Skeletal muscle tissue (tissue), 5 donors: ENCODE results near the gene NPIPB13. TPM values are rescaled to one million over a fixed set of nuclear protein-coding genes. Genes with fewer than 3 reads are reported as not detected.
"Not testable (repeated sequence)": the region's sequence is repeated elsewhere in the genome, so short reads cannot be mapped to it uniquely, and the experiment has no call there.

Experiments used
- H3K27ac ChIP-seq: one replicate; pipeline ENCODE4 v1.7.0; 2013; ENCODE audit warnings: mild to moderate bottlenecking, low read depth, low read length, inconsistent platforms
- H3K27me3 ChIP-seq, 3 donors: one replicate each; pipeline ENCODE4 v1.7.0; 2013; ENCODE audit warnings: low read length in 3 of 3; ENCODE audit not compliant: control insufficient read depth in 3 of 3, insufficient read depth in 3 of 3
- H3K36me3 ChIP-seq, 3 donors: one replicate each; pipeline ENCODE4 v1.7.0; 2013; ENCODE audit warnings: low read length in 3 of 3; ENCODE audit not compliant: control insufficient read depth in 3 of 3, insufficient read depth in 3 of 3
- H3K4me1 ChIP-seq, 3 donors: one replicate each; pipeline ENCODE4 v1.7.0; 2013; ENCODE audit warnings: low read length in 3 of 3, mild to moderate bottlenecking in 3 of 3; ENCODE audit not compliant: control insufficient read depth in 3 of 3, insufficient read depth in 3 of 3
- H3K4me3 ChIP-seq, 3 donors: one replicate each; pipeline ENCODE4 v1.7.0; 2013; ENCODE audit warnings: low read length in 3 of 3
- H3K9ac ChIP-seq, 3 donors: one replicate each; pipeline ENCODE4 v1.7.0; 2013; ENCODE audit warnings: low read length in 3 of 3, mild to moderate bottlenecking in 3 of 3, moderate library complexity in 2 of 3, low read depth in 1 of 3
- H3K9me3 ChIP-seq, 3 donors: one replicate each; pipeline ENCODE4 v1.7.0; 2013; ENCODE audit warnings: low read length in 3 of 3; ENCODE audit not compliant: control insufficient read depth in 3 of 3
- small RNA-seq: library from RNA; depleted of rRNA; stranded (forward); fragments of <200 nt; gene quantifications from one replicate; pipeline ENCODE3, GENCODE V24; 2014
- total RNA-seq: library from RNA; depleted of rRNA; stranded (reverse); fragments of >200 nt; gene quantifications from one replicate; pipeline ENCODE4 v1.2.3, GENCODE V29; 2014
- donor health status: Osteomylitis.

The NPIPB13 gene
- total RNA-seq, 1 donor from 2014 or later, result 3.7 TPM

DNA sequence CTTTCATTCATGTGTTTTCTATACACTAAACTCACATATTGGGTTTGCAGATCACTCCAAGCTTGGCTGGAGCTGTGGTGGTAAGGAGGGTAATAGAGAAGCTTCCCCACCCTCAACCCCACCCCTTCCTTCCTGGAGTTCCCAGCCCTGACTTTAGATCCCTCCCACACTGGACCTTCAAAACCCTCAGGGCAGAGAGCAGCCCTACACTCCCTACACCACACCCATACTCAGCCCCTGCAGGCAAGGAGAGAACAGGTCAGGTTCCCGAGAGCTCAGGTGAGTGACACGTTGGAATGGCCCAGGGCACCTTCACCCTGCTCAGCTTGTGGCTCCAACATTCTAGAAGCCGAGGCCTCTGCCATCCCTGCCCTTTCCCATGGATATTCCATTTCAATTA, 49.2 kb downstream of the NPIPB13 start, which contains the start of gene SULT1A3:
SULT1A3 (plus strand) TSS at position 207 of the 400 bp plus-strand sequence. CDS start 1,474 bp downstream, outside the sequence.
- not testable (repeated sequence) for H3K27ac ChIP-seq, H3K9me3 ChIP-seq, H3K36me3 ChIP-seq, H3K4me1 ChIP-seq, H3K9ac ChIP-seq, H3K27me3 ChIP-seq, H3K4me3 ChIP-seq

Small RNA genes lying within 50 kb of the gene (small RNA-seq; reads per million reads assigned to genes)
- not detected for gene AC106782.4

Other genes starting within 250 kb of the NPIPB13 start
- 0.52 TPM for gene DOC2A, start 237.5 kb downstream of the NPIPB13 start, total RNA-seq
- gene C16orf92, start 225.3 kb downstream of the NPIPB13 start, total RNA-seq, result not detected
- 0.52 TPM for gene TLCD3B, start 217.2 kb downstream of the NPIPB13 start, total RNA-seq
- gene ALDOA, start 182.7 kb downstream of the NPIPB13 start, total RNA-seq, result 1,497 TPM
- gene PPP4C, start 172.5 kb downstream of the NPIPB13 start, total RNA-seq, result 72.0 TPM
- gene TBX6, start 156.6 kb downstream of the NPIPB13 start, total RNA-seq, result not detected
- gene YPEL3, start 152.3 kb downstream of the NPIPB13 start, total RNA-seq, result 14.1 TPM
- gene GDPD3, start 134.9 kb downstream of the NPIPB13 start, total RNA-seq, result 0.52 TPM
- 14.6 TPM for gene MAPK3, start 125.3 kb downstream of the NPIPB13 start, total RNA-seq
- gene CORO1A, start 64.9 kb downstream of the NPIPB13 start, total RNA-seq, result 8.4 TPM
- gene BOLA2B, start 54.8 kb downstream of the NPIPB13 start, total RNA-seq, result 23.5 TPM
- gene SLX1A, start 54.6 kb downstream of the NPIPB13 start, total RNA-seq, result 11.0 TPM
- gene SULT1A3, start 49.2 kb downstream of the NPIPB13 start, total RNA-seq, result 1.6 TPM
- 24.5 TPM for gene CD2BP2, start 106.8 kb upstream of the NPIPB13 start, total RNA-seq
- 24.5 TPM for gene TBC1D10B, start 122.0 kb upstream of the NPIPB13 start, total RNA-seq
- 12,119 TPM for gene MYL11, start 126.3 kb upstream of the NPIPB13 start, total RNA-seq
- 0.52 TPM for gene SEPTIN1, start 134.1 kb upstream of the NPIPB13 start, total RNA-seq
- 6.3 TPM for gene ZNF48, start 146.9 kb upstream of the NPIPB13 start, total RNA-seq
- 5.2 TPM for gene ZNF771, start 159.1 kb upstream of the NPIPB13 start, total RNA-seq
- gene DCTPP1, start 181.6 kb upstream of the NPIPB13 start, total RNA-seq, result 26.1 TPM
- gene SEPHS2, start 197.4 kb upstream of the NPIPB13 start, total RNA-seq, result 7.3 TPM
- 4.2 TPM for gene ITGAL, start 224.3 kb upstream of the NPIPB13 start, total RNA-seq